Small intestine (tissue), 7 donors: ENCODE measurements around the gene NOL11. TPM values are rescaled to one million over a fixed set of nuclear protein-coding genes. Genes with fewer than 3 reads are reported as not detected.
"Not testable (repeated sequence)": the region's sequence is repeated elsewhere in the genome, so short reads cannot be mapped to it uniquely, and the experiment has no call there.

ENCODE experiments used
- DNase-seq, 2 donors: peaks; one replicate each; pipeline versions ENCODE4 v3.0.0 to v3.0.0-alpha.2; 2013
- FAIRE-seq: peaks from 2 replicates; lab custom pipeline; 2012; peaks lifted over from hg19 to GRCh38; lab: Jason Lieb, UNC
- H3K27ac ChIP-seq, 3 donors: one replicate each; pipeline ENCODE4 v1.5.1; 2013; ENCODE audit warnings: low read length in 2 of 3, mild to moderate bottlenecking in 2 of 3, control low read depth in 1 of 3, inconsistent platforms in 1 of 3, low read depth in 1 of 3, moderate library complexity in 1 of 3
- H3K27me3 ChIP-seq, 3 donors: one replicate each; pipeline ENCODE4 v1.6.1; 2013; ENCODE audit warnings: low read length in 3 of 3, inconsistent platforms in 1 of 3; ENCODE audit not compliant: control insufficient read depth in 3 of 3, insufficient read depth in 3 of 3
- H3K36me3 ChIP-seq, 3 donors: one replicate each; pipeline ENCODE4 v1.6.1; 2013; ENCODE audit warnings: low read length in 3 of 3, inconsistent platforms in 1 of 3, low read depth in 1 of 3, mild to moderate bottlenecking in 1 of 3, moderate library complexity in 1 of 3; ENCODE audit not compliant: control insufficient read depth in 3 of 3, insufficient read depth in 2 of 3
- H3K4me1 ChIP-seq, 3 donors: one replicate each; pipeline ENCODE4 v1.6.1; 2013; ENCODE audit warnings: low read length in 2 of 3, inconsistent platforms in 1 of 3, low read depth in 1 of 3, mild to moderate bottlenecking in 1 of 3, moderate library complexity in 1 of 3; ENCODE audit not compliant: control insufficient read depth in 3 of 3, insufficient read depth in 2 of 3
- H3K4me3 ChIP-seq, 3 donors: one replicate each; pipeline ENCODE4 v1.5.1; 2013; ENCODE audit warnings: low read length in 3 of 3, control low read depth in 1 of 3, inconsistent platforms in 1 of 3, low read depth in 1 of 3, mild to moderate bottlenecking in 1 of 3, moderate library complexity in 1 of 3
- H3K9me3 ChIP-seq, 2 donors: one replicate each; pipeline ENCODE4 v1.6.1; 2013; ENCODE audit warnings: low read depth in 1 of 2, low read length in 1 of 2; ENCODE audit not compliant: control insufficient read depth in 2 of 2, insufficient read depth in 1 of 2
- WGBS, 3 donors: extraction: QIAGEN DNeasy Blood & Tissue Kit; methylation state at CpG; one replicate each; pipeline ENCODE4 v1.1.7; 2013; 5-methylcytosine and 5-hydroxymethylcytosine counted together
- polyA plus RNA-seq, 4 donors: library from polyadenylated mRNA; stranded (reverse) in 3 of 4; unstranded in 1 of 4; fragments of 200-250 nt in 3 of 4; fragments of 120-200 nt in 1 of 4; gene quantifications; one replicate each; pipeline versions ENCODE4 v1.2.1 to v1.2.3, GENCODE V29; 2013
- donor health status: healthy with polysubstance abuse.
- donor health status: control.
- donor health status: control.
- donor health status: Bipolar disorder and iron deficiency.
- donor health status: healthy.

Gene NOL11
- polyA plus RNA-seq, 4 donors = 21.7 to 46.5 (median 24.7) TPM

GRCh38 chr17:67696347-67696746 is 21.4 kb upstream of the NOL11 start:
- peaks cover 0 to 2% (median 0%) of the 10 kb centered on the region in 3 donors for H3K36me3 ChIP-seq
- H3K9me3 ChIP-seq = no peaks in the 10 kb centered on the region
- FAIRE-seq (no peak), DNase-seq (no peak)
- H3K4me1 ChIP-seq = no peaks in the 10 kb centered on the region
- H3K27me3 ChIP-seq = no peaks in the 10 kb centered on the region
- H3K27ac ChIP-seq = no peak overlapping the region
- WGBS, 3 donors = 64 to 96% (median 85%) methylated on average over 3 of the region's 3 CpGs
- H3K4me3 ChIP-seq = no peak overlapping the region

GRCh38 chr17:67696853-67697498 is 20.8 kb upstream of the NOL11 start:
- no peak for DNase-seq
- no peak for FAIRE-seq
- Histone ChIP-seq H3K9me3 (no peaks in the 10 kb centered on the region), H3K27ac (no peak overlapping the region), H3K36me3 (peaks cover 0 to 2% (median 0%) of the 10 kb centered on the region in 3 donors), H3K4me3 (no peak overlapping the region), H3K27me3 (no peaks in the 10 kb centered on the region), H3K4me1 (no peaks in the 10 kb centered on the region)
- WGBS, 3 donors = 74 to 86% (median 77%) methylated on average over 4 of the region's 4 CpGs

GRCh38 chr17:67700037-67700724 is 17.6 kb upstream of the NOL11 start:
- Histone ChIP-seq H3K9me3 (no peaks in the 10 kb centered on the region), H3K4me1 (no peaks in the 10 kb centered on the region), H3K4me3 (no peak overlapping the region), H3K27me3 (no peaks in the 10 kb centered on the region), H3K27ac (no peak overlapping the region), H3K36me3 (no peaks in the 10 kb centered on the region)
- 62 to 88% (median 82%) methylated on average over 5 of the region's 5 CpGs for WGBS, 3 donors
- FAIRE-seq = no peak
- DNase-seq = no peak

- no peaks in the 10 kb centered on the region for H3K9me3 ChIP-seq
- H3K36me3 ChIP-seq = no peaks in the 10 kb centered on the region
- no peak overlapping the region for H3K4me3 ChIP-seq
- FAIRE-seq (no peak), DNase-seq (no peak)
- no peaks in the 10 kb centered on the region for H3K27me3 ChIP-seq
- WGBS, 3 donors = 79 to 93% (median 88%) methylated on average over 1 of the region's 1 CpG
- no peaks in the 10 kb centered on the region for H3K4me1 ChIP-seq
- H3K27ac ChIP-seq = no peak overlapping the region
Observed at GRCh38 chr17:67700725-67701119, 17.0 kb upstream of the NOL11 start.

GRCh38 chr17:67702861-67703260 is 14.9 kb upstream of the NOL11 start:
- not testable (repeated sequence) for H3K4me3 ChIP-seq, FAIRE-seq, H3K27ac ChIP-seq, H3K36me3 ChIP-seq, H3K9me3 ChIP-seq, H3K4me1 ChIP-seq, H3K27me3 ChIP-seq, DNase-seq
- WGBS, 3 donors = 90 to 94% (median 91%) methylated on average over 8 of the region's 8 CpGs

- Histone ChIP-seq H3K36me3 (no peaks in the 10 kb centered on the region), H3K4me3 (no peak overlapping the region), H3K9me3 (no peaks in the 10 kb centered on the region), H3K27me3 (no peaks in the 10 kb centered on the region), H3K4me1 (no peaks in the 10 kb centered on the region), H3K27ac (no peak overlapping the region)
- WGBS, 3 donors = 70 to 74% (median 72%) methylated on average over 2 of the region's 2 CpGs
- no peak for DNase-seq
- no peak for FAIRE-seq
Observed at GRCh38 chr17:67707442-67707841, 10.3 kb upstream of the NOL11 start.

GRCh38 chr17:67708378-67708777 is 9.4 kb upstream of the NOL11 start:
- no peaks in the 10 kb centered on the region for H3K36me3 ChIP-seq
- no peak overlapping the region for H3K4me3 ChIP-seq
- no peak overlapping the region for H3K27ac ChIP-seq
- no peak for DNase-seq
- WGBS, 3 donors = 79 to 92% (median 84%) methylated on average over 3 of the region's 3 CpGs
- H3K27me3 ChIP-seq = no peaks in the 10 kb centered on the region
- FAIRE-seq = no peak
- no peaks in the 10 kb centered on the region for H3K9me3 ChIP-seq
- H3K4me1 ChIP-seq = no peaks in the 10 kb centered on the region

GRCh38 chr17:67711916-67712315 is 5.8 kb upstream of the NOL11 start:
- Histone ChIP-seq H3K4me3 (no peak overlapping the region), H3K9me3 (no peaks in the 10 kb centered on the region), H3K4me1 (no peaks in the 10 kb centered on the region), H3K27ac (no peak overlapping the region), H3K36me3 (no peaks in the 10 kb centered on the region), H3K27me3 (no peaks in the 10 kb centered on the region)
- no peak for DNase-seq
- WGBS, 3 donors = 64 to 77% (median 76%) methylated on average over 4 of the region's 4 CpGs
- FAIRE-seq = no peak
